HG02678 (cell line): Measurements from ENCODE around the gene RHBDD2.
"Not testable (repeated sequence)": the region's sequence is repeated elsewhere in the genome, so short reads cannot be mapped to it uniquely, and the experiment has no call there.

Experiments used
- ATAC-seq: cut with Tn5 transposase; IDR thresholded peaks from one replicate; pipeline ENCODE4 v1.9.1; 2021; ENCODE audit warnings: mild to moderate bottlenecking, moderate library complexity; ENCODE audit not compliant: unreplicated experiment

RHBDD2 gene

GRCh38 chr7:75878769-75879611 lies at the start of gene RHBDD2:
RHBDD2 (plus strand) TSS chr7:75879034; CDS start chr7:75879083, 49 bp downstream.
- ATAC-seq: peak; percentile 94

- not testable (repeated sequence) for ATAC-seq
Measured at GRCh38 chr7:75829656-75830055, 49.2 kb upstream of the RHBDD2 start.

GRCh38 chr7:75830978-75831377 lies 47.9 kb upstream of the RHBDD2 start:
- ATAC-seq: no peak

GRCh38 chr7:75833662-75834061 lies 45.2 kb upstream of the RHBDD2 start:
- ATAC-seq: not testable (repeated sequence)

- ATAC-seq: no peak
Measured at GRCh38 chr7:75835688-75836285, 43.0 kb upstream of the RHBDD2 start.

GRCh38 chr7:75836798-75837197 lies 42.0 kb upstream of the RHBDD2 start:
- ATAC-seq: no peak

GRCh38 chr7:75838281-75838930 lies 40.4 kb upstream of the RHBDD2 start:
- ATAC-seq: not testable (repeated sequence)

- ATAC-seq: no peak
Measured at GRCh38 chr7:75840029-75840428, 38.8 kb upstream of the RHBDD2 start.

- peak; percentile 74 for ATAC-seq
Measured at GRCh38 chr7:75842836-75843446, 35.9 kb upstream of the RHBDD2 start.

- no peak for ATAC-seq
Measured at GRCh38 chr7:75843613-75844116, 35.2 kb upstream of the RHBDD2 start.

- ATAC-seq: no peak
Measured at GRCh38 chr7:75844158-75844557, 34.7 kb upstream of the RHBDD2 start.

GRCh38 chr7:75845132-75845531 lies 33.7 kb upstream of the RHBDD2 start:
- ATAC-seq: not testable (repeated sequence)

- ATAC-seq: no peak
Measured at GRCh38 chr7:75847707-75848106, 31.1 kb upstream of the RHBDD2 start.

GRCh38 chr7:75849573-75849972 lies 29.3 kb upstream of the RHBDD2 start:
- no peak for ATAC-seq

GRCh38 chr7:75850235-75850634 lies 28.6 kb upstream of the RHBDD2 start:
- ATAC-seq: no peak

- ATAC-seq: no peak
Measured at GRCh38 chr7:75854233-75854632, 24.6 kb upstream of the RHBDD2 start.

- ATAC-seq: not testable (repeated sequence)
Measured at GRCh38 chr7:75854813-75855345, 24.0 kb upstream of the RHBDD2 start.

- no peak for ATAC-seq
Measured at GRCh38 chr7:75856536-75856935, 22.3 kb upstream of the RHBDD2 start.

- ATAC-seq: no peak
Measured at GRCh38 chr7:75858410-75858809, 20.4 kb upstream of the RHBDD2 start.

- no peak for ATAC-seq
Measured at GRCh38 chr7:75861636-75862035, 17.2 kb upstream of the RHBDD2 start.

GRCh38 chr7:75864251-75864650 lies 14.6 kb upstream of the RHBDD2 start:
- ATAC-seq: not testable (repeated sequence)
